Ramos (cell line): ENCODE data around the gene PLXNA3.

Experiments
- in situ Hi-C: fragments of 300-500 bp; cut with MboI; formaldehyde crosslinking; loops from one replicate; pipeline ENCODE4 v1.14.3; 2022; ENCODE audit warnings: low sequenced_read_pairs; ENCODE audit not compliant: unreplicated experiment

Gene PLXNA3

GRCh38 chrX:154517101-154517781 is 59.2 kb downstream of the PLXNA3 start:
- in situ Hi-C loops, result no loop called here

GRCh38 chrX:154519389-154519788 is 61.3 kb downstream of the PLXNA3 start:
- in situ Hi-C loops, result no loop called here

- in situ Hi-C loops, result loop anchor here (25.0 kb wide), 2 partner anchors 114 to 789 kb away; partner anchors contain the start of genes DNASE1L1 and TAFAZZIN
Measured at GRCh38 chrX:154525606-154526490, 67.8 kb downstream of the PLXNA3 start.

- in situ Hi-C loops, result loop anchor here (25.0 kb wide), 2 partner anchors 115 to 790 kb away; partner anchors contain the start of genes DNASE1L1 and TAFAZZIN
Measured at GRCh38 chrX:154526901-154527675, 69.0 kb downstream of the PLXNA3 start.
